A204.1 (cell line): ENCODE results near the gene CEACAM6.

ENCODE experiments used
- FAIRE-seq: peaks from 2 replicates; lab custom pipeline; 2012; peaks lifted over from hg19 to GRCh38; lab: Jason Lieb, UNC

Gene CEACAM6

DNA sequence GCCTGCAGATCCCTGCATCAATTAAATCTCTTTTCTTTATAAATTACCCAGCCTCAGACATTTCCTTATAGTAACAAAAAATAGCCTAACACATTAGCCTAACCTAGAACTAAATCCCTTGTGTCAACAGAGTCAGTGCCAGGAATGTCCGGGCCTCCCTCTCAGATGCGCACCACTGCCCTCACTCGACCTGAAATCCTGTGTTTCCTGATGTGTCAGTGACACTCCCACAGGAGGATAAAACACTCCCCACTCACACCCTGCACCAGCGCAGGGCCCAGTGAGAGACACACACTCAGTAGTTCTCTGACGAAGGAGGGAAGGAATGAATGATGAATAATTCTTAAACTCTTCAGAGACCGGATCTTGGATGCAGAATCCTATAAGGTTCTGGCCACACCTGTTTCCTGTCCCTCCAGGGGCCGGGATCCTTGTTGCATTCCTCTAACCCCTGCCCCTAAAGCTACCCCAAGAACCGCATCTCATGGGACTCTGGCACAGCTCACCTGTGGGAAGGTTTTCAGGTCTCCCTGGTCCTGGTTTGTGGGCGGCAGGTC lies 44.2 kb downstream of the CEACAM6 start:
- FAIRE-seq, result no peak

DNA sequence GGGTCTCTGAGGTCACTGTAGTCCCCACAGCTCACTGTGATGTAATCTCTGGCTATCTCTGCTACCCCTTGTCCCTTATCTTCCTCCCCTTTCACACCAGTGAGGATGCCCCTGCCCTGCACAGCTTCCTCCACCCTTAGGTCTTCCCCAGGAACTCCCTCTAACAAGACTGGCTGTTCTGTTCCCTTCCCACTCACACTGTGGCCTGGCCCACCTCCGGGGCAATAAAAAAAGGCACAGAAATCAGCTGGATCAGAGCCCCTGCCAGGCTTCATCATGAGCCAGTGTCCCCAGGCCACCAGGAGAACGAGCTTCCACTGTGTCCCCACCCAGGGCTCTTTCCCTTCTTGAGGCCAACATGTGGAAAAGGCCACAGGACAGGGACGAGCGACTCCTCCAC lies 45.7 kb downstream of the CEACAM6 start:
- no peak for FAIRE-seq

DNA sequence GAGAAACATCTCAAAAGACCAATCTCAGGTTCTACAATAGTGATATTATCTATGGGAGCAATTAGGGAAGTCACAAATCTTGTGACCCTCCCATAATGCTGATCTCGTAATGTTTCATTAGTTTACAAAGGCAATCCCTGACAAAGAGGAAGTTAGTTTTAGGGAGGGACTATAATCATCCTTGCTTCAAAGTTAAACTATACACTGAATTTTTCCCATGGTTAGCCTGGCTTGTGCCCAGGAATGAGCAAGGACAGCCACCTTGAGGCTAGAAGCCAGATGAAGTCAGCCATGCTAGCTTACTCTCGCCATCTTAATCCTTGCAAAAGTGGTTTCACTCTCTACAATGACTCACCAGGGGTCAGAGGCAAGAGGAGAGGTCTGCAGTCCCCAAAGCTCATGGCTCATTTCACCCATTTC lies 46.5 kb downstream of the CEACAM6 start:
- no peak for FAIRE-seq

DNA sequence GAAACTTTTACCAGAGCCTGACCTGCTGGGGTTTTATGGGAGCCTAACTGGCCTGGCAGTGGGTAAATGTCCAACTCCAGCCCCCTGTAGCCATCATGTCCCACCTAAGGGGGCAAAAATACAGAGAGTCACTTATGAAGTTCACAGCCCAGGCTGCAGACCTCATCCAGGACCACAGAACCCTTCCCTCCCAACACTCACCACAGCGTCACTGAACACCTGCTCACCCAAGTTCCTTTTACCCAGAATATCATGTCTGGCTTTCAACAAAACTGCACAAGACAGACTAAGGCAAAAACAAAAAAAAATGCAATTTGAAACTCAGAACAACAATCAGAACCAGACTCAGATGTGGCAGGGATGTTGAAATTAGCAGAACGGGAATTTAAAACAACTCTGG lies 47.4 kb downstream of the CEACAM6 start:
- no peak for FAIRE-seq

DNA sequence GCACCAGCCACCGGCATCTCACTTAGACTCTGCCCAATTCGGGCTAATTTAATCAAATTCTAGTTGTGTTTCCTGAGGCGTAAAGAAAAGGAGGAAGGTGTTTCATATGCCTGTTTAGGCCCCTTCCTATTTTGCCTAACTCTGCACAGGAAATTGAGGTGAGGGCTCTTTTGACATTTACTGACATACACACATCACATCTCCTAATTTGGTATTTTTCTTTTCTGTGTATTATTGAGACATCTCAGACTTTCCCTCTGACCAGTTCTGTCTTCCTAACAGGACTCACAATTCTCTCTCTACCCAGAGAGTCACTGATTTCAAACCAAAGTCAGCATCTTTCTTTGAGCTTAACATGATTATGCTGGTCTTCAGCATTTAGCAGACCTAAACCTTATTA lies 49.0 kb downstream of the CEACAM6 start:
- no peak for FAIRE-seq

DNA sequence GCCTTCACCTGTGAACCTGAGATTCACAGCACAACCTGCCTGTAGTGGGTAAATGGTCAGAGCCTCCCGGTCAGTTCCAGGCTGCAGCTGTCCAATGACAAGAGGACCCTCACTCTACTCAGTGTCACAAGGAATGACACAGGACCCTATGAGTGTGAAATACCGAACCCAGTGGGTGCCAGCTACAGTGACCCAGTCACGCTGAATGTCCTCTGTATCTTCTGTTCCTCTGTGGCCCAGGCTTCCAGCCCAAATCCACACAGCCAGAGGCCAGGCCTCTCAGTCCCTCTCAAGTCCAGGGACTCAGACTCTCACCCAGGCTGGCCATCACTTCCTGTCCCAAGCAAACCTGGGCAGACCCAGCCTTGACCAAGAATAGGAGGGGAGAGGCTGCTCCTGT lies 51.8 kb downstream of the CEACAM6 start:
- FAIRE-seq, result no peak

DNA sequence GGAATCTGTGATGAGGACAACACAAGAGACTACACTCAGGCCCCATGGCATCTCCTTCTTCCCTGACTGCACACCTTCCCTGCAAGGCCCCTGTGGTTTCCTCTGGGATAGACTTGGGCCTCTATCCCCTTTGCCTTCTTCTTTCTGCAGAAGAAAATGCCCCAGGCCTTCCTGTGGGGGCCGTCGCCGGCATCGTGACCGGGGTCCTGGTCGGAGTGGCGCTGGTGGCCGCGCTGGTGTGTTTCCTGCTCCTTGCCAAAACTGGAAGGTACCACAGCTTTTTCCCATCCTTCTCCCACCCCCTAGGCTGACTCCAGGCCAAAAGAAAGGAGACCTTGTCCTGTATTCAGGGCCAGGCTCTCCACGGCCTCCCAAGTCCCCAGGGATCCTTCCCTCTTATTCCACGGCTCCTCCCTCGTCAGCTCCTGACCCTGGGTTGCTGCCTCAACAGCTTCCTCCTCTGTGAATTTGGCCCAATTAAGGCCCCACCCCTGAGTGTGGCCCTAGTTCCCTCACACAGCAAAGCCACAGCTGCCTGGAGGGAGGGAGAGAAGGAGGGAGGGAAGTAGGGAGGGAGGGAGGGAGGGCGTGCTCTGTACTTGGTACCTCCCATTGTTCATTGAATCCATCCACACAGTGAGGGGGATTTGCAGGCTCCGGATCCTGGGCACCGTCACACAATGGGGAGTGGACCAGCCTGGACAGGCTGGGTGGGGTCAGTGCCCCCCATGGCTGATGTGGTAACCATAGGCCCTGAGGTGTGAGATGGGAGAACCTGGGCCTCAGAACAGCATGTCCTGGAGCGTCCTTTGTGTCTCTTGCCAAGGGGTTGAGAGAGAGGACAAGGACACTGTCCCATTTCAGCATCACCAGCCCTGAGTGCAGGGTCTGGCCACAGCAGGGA lies 53.6 kb downstream of the CEACAM6 start:
- FAIRE-seq, result no peak

DNA sequence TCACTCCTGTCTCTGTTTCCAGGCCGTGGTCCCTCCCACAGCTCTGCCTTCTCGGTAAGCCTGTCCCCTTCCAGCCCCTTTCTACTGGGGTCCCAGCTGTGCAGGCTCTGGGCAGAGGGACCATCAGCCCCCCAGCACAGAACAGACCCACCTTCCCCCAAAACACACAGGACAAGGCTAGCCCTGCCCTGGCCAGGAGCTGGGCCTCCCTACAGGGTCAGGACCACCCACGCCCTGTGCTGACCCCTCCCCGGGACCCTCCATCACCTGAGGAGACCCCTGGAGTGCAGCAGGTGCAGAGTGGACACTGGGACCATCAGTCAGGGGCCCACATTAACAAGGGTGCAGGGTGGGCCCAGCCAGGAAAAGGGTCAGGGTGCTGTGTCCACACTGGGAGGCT lies 55.0 kb downstream of the CEACAM6 start:
- FAIRE-seq, result no peak

DNA sequence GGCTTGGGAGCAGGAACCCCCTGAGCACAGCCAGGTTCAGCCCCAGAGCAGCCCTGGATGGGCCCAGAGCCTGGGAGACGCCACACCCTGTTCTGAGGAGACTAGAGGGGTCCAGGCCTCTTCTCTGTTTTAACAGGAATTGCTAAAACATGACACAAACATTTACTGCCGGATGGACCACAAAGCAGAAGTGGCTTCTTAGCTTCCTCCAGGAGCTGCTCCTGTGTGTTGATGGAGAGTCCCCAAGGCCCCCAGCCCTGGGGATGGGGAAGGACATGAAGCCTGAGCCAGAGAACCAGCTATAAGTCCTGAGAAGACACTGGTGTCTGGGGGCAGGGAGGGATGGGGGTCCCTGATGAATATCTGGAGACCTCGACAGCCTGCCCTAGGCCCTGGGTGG lies 55.7 kb downstream of the CEACAM6 start:
- FAIRE-seq, result no peak

DNA sequence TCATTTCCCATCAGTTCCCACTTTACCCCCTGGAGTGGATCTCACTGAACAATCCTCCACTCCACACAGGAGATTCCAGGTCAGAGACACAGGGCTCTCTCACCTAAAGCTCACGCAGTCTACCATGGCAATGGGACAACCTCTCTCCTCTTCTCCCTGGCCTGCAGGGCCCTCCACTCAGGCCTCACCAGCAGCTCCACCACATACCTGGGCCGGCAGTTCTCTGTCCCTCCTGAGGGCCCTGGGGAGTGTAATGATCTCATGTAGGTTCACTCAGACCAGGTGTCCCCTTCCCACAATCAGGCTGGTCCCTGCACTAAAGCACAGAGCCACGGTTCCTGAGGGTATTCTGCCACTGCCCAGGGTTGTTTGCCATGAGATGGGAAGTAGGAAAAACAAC lies 56.7 kb downstream of the CEACAM6 start:
- FAIRE-seq, result no peak

DNA sequence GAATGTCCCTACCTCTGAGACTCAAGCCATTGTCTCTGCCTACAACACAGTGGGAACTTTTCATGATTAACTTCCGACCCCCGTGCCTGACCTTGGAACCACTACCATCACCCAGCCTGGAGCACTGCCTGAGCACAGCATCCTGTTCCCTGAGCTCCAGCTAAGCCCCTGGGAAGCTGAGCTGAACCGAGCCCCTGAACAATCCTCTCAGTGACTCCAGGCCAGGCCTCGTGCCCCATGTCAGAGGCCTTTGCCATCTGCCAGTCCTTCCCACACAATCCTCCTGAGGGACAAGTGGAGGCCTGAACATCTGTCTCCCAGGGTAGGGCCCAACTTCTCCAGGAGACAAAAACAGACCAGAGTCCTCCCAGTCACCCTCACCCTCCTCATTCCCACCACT lies 58.6 kb downstream of the CEACAM6 start:
- no peak for FAIRE-seq

DNA sequence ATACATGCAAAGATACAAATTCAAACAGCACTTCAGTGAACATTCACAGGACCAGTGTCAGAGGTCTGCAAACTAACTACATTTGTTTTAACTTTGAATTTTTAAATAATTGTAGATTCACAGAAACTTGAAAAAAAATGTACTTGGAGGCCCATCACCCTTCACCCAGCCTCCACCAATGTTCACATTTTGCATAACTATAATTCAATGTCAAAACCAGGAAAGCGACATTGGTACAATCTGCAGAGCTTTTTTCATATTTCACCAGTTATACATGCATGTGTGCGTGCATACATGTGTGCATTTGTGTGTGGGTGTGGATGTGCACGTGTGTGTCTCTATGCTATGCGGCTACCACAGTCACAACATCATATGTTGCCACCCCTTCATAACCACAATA lies 60.0 kb downstream of the CEACAM6 start:
- no peak for FAIRE-seq

DNA sequence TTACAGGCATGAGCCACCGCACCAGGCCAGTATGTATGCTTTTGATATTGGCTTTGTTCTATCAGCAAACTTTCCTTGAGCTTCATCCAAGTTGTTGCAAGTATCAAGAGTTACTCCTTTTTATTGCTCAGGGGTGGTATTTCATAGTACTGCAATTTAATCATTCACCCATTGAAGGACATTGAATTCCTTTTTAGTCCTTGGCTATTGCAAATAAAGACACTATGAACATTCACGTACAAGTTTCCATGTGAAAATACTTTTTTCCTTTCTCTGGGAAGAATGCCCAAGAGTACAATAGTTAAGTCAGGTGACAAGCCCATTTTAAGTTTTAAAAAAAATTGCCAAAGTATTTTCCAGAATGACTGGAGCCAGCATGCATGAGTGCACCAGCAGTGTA lies 61.4 kb downstream of the CEACAM6 start:
- no peak for FAIRE-seq

DNA sequence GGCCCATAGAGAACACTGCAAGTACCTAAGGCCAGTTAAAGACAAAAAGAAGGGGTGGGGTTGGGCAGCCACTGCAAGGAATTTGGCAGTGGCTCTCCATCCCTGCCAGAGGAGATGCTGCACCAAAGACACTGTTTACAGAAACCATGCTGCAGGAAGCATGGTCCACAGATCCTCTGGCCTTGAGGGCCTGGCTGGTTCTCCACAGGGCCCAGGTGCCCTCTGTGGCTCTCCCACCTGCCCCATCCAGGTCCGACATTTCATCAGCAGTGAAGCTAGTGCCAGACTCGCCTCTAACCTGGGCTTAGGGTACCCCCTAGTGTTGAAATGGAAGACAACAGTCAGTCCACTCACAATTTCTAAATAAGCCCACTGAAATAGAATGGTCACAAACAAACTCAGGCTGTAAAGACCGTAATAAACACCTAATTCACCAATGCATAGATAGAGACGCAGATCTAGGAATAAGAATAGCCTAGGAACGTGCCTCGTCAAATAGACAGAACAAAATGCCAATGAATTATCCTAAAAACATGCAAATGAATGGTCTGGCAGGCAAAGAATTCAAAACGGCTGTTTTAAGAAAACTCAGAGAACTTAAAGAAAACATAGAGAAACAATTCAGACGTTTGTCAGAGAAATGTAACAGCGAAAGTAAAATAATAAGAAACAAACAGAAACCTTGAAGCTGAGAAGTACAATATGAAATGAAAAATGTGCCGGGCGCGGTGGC lies 65.8 kb downstream of the CEACAM6 start:
- peak; percentile 58 for FAIRE-seq
